Activated gamma-delta T cell treated with anti-CD3 and anti-CD28 coated beads, Interleukin-2, amount 50 U/mL, for 16 hours (primary cell): ENCODE measurements around the gene AOC3.
"Not testable (repeated sequence)": the region's sequence is repeated elsewhere in the genome, so short reads cannot be mapped to it uniquely, and the experiment has no call there.

Source experiments
- DNase-seq: peaks from one replicate; pipeline ENCODE4 v3.0.0-alpha.2; 2020; ENCODE audit warnings: low read depth

AOC3 gene

DNA sequence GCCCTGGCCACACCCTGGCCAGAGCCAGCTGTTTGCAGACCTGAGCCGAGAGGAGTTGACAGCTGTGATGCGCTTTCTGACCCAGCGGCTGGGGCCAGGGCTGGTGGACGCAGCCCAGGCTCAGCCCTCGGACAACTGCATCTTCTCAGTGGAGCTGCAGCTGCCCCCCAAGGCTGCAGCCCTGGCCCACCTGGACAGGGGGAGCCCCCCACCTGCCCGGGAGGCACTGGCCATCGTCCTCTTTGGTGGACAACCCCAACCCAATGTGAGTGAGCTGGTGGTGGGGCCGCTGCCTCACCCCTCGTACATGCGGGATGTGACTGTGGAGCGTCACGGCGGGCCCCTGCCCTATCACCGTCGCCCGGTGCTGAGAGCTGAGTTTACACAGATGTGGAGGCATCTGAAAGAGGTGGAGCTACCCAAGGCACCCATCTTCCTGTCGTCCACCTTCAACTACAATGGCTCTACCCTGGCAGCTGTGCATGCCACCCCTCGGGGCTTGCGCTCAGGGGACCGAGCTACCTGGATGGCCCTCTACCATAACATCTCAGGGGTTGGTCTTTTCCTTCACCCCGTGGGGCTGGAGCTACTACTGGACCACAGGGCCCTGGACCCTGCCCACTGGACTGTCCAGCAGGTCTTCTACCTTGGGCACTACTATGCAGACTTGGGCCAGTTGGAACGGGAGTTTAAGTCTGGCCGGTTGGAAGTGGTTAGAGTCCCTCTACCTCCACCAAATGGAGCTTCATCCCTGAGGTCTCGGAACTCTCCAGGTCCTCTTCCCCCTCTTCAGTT lies 6.0 kb upstream of the AOC3 start:
- no peak for DNase-seq

DNA sequence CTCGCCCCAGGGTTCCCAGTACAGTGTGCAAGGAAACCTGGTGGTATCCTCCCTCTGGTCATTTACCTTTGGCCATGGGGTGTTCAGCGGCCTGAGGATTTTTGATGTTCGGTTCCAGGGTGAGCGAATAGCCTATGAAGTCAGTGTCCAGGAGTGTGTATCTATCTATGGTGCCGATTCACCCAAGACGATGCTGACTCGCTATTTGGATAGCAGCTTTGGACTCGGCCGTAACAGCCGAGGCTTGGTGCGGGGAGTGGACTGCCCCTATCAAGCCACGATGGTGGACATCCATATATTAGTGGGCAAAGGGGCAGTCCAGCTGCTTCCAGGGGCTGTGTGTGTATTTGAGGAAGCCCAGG lies 5.5 kb upstream of the AOC3 start:
- no peak for DNase-seq

DNA sequence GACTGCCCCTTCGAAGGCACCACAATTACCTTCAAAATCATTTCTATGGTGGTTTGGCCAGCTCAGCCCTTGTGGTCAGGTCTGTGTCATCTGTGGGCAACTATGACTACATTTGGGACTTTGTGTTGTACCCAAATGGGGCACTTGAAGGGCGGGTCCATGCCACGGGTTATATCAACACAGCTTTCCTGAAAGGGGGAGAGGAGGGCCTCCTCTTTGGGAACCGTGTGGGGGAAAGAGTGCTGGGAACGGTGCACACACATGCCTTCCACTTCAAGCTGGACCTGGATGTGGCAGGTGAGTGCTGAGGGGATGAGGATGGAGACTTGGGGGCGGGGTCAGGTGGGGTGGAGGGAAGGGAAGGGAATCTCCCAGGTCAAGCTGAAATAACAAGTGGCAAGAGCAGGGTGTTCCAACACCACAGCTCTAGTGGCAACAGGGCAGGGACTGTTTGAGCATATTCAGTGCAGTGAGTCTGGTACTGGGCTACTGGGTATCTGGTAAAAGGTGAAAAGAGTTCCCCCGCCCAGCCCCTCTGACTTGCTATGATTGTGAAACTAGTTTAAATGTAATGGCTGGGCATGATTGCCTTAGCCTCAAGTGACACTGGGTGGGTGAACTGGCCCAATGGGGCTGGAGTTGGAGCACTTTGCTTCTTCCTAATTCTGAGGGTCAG lies 4.9 kb upstream of the AOC3 start:
- no peak for DNase-seq

DNA sequence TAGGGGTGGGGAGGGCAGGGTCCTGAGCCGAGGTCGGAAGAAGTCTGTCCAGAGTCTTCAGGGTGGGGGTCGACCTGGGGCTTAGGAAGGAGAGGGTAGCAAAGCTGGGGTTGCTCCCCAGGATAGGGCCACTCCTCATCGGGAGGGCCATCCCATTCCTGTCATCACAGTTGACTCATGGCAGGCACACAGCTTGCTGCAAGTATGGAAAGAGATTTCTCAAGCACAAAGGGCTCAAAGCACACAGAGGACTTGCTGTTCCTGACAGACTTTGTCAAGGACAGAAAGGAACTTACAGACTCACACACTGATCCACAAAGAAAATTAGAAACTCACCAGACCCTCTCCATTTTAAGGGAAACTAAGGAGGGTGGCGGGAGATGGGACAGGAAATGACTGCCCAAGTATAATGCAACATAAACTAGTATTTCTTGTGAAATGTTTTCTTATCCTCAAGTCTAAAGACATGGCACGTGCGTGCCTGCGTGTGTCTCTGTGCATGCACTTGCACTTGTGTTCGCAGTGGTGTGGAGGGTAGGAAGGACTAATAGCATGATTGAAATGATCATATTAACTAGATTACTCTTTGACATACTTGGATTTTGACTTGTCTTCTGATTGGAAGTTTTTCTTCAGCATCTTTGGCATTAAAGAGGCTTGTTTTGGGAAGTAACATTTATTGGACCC lies 4.3 kb upstream of the AOC3 start:
- no peak for DNase-seq

DNA sequence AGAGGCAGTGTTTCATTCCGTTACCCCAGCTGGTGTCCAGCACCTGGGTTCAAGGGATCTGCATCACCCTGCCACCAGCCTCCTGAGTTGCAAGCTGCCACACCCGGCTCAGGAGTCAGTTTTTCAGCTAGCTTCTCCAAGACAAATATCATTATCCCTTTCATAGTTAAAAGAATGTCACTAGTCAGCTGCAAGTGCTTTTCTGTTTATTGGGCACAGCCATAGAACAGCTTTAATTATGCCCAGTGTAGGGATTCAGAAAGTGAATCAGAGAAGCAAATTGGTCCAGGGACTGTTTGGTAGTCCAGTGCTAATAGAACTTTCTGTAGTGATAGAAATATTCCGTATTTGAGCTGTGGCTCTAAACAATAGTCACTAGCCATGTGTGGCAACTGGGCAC lies 2.9 kb upstream of the AOC3 start:
- no peak for DNase-seq

DNA sequence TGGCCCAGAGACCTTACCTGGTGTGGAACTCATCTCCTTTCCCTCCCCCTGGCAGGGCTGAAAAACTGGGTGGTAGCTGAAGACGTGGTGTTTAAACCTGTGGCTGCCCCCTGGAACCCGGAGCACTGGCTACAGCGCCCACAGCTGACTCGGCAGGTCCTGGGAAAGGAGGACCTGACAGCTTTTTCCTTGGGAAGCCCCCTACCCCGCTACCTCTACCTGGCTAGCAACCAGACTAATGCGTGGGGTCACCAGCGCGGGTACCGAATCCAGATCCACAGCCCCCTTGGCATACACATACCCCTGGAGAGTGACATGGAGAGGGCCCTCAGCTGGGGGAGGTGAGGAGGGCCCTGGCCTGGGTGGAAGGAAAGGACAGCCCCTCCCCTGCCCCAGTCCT lies 2.0 kb upstream of the AOC3 start:
- DNase-seq, result no peak

DNA sequence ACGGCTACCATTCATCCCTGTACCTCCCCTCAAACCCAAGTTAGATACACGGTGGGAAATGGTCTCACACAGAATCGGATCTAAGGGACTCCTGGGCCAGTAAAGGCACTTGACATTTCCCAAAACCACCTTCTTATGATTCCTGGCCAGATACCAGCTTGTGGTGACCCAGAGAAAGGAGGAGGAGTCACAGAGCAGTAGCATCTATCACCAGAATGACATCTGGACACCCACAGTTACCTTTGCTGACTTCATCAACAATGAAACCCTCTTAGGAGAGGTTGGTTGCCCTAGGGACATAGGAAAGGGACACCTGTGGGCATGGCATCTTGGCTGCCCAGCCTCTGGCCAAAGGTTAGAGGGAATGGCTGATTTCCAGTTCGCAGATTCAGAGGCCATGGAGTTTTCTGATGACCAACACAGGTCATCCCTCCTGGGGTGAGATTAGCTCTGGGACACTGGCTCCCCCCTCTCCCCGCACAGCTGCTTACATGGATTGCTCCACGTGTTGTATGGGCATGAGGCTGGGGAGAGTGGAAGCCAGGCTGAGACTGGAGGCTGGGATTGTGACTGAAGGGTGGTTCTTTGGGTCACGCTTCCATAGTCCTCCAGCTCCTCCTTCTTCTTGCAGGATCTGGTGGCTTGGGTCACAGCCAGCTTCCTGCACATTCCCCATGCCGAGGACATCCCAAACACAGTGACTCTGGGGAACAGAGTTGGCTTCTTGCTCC lies 1.4 kb upstream of the AOC3 start:
- DNase-seq, result no peak

DNA sequence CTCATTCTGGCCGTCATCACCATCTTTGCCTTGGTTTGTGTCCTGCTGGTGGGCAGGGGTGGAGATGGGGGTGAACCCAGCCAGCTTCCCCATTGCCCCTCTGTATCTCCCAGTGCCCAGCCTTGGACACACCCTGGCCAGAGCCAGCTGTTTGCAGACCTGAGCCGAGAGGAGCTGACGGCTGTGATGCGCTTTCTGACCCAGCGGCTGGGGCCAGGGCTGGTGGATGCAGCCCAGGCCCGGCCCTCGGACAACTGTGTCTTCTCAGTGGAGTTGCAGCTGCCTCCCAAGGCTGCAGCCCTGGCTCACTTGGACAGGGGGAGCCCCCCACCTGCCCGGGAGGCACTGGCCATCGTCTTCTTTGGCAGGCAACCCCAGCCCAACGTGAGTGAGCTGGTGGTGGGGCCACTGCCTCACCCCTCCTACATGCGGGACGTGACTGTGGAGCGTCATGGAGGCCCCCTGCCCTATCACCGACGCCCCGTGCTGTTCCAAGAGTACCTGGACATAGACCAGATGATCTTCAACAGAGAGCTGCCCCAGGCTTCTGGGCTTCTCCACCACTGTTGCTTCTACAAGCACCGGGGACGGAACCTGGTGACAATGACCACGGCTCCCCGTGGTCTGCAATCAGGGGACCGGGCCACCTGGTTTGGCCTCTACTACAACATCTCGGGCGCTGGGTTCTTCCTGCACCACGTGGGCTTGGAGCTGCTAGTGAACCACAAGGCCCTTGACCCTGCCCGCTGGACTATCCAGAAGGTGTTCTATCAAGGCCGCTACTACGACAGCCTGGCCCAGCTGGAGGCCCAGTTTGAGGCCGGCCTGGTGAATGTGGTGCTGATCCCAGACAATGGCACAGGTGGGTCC lies 607 bp downstream of the AOC3 start:
- DNase-seq, result not testable (repeated sequence)

DNA sequence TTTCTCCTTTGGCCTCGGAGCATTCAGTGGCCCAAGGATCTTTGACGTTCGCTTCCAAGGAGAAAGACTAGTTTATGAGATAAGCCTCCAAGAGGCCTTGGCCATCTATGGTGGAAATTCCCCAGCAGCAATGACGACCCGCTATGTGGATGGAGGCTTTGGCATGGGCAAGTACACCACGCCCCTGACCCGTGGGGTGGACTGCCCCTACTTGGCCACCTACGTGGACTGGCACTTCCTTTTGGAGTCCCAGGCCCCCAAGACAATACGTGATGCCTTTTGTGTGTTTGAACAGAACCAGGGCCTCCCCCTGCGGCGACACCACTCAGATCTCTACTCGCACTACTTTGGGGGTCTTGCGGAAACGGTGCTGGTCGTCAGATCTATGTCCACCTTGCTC lies 1.4 kb downstream of the AOC3 start:
- no peak for DNase-seq

DNA sequence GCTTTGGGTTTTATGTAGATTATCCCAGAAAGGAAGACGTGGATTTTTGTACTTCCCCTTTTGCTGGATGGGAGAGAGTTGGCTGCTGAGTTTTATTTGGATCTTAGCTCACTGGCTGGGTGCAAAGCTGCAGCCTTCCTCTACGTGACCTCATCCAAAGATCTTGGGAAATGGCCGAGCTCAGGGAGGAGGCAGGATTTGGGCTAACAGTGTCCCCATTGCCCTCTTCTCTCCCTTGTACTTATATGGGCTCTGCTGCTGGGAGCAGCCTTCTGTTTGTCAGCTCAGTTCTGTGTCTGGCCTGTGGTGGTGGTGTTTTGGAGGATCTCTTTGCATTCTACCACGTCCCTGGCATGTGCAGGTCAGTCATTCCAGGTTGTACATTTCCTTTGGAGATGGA lies 2.0 kb downstream of the AOC3 start:
- DNase-seq, result no peak

DNA sequence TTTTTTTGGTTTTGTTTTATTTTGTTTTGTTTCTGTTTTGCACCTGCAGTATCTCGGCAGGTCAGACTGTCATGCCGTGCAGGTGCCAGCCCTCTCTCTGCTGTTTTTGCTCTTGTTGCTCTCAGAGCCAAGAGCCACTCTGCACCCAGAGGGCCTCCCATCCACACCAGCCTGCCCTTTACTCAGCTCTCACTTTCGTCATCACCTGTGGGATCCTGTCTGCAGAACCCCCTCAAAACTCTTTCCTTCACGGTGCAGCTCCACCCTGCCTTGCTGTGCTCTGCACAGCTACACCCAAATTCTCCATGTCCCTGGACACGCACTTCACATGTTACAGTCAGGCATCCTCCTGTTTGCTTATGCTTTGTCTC lies 2.6 kb downstream of the AOC3 start:
- no peak for DNase-seq

DNA sequence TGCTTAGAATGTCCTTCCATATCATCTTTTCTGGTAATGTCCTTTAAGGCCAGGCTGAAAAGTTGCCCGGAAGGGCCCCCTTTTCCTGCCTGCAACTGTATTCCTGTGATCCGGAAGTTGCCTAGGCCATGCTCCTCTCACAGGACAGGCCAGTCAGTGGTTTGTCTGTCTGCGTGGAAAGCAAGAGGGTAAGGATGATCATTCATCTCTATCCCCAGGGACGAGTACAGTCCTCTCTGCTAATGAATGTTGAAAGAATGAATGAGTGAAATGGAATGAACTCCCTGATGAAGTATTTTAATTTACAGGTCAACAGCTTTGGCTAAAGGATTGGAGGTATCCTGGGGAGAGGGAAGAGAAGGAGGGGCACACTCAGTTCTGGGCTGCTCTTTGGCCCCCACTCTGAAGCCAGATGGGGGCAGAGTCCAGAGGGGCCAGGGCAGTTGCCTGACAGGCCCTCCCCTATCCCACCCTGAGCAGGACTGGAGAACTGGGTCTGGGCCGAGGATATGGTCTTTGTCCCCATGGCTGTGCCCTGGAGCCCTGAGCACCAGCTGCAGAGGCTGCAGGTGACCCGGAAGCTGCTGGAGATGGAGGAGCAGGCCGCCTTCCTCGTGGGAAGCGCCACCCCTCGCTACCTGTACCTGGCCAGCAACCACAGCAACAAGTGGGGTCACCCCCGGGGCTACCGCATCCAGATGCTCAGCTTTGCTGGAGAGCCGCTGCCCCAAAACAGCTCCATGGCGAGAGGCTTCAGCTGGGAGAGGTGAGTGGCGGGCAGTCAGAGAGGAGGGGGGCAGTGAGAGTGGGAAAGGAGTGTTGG lies 3.2 kb downstream of the AOC3 start:
- DNase-seq, result no peak

DNA sequence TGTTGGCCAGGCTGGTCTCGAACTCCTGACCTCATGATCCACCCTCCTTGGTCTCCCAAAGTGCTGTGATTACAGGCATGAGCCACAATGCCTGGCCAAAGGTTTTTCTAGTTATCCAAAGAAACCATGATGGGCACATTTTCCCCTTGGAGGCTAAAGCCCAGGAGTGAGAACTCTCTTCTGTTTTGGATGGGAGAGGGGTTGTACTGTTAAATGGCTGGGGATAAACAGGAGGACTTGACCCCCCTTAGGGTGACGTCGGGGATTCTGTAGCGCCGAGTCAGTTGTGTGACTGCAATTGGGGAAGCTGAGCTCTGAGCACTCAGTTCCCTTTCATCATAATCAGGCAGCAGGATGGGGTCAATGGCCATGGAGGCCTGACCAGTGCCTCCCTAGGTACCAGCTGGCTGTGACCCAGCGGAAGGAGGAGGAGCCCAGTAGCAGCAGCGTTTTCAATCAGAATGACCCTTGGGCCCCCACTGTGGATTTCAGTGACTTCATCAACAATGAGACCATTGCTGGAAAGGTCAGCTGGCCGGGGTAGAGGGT lies 4.1 kb downstream of the AOC3 start:
- DNase-seq, result no peak

DNA sequence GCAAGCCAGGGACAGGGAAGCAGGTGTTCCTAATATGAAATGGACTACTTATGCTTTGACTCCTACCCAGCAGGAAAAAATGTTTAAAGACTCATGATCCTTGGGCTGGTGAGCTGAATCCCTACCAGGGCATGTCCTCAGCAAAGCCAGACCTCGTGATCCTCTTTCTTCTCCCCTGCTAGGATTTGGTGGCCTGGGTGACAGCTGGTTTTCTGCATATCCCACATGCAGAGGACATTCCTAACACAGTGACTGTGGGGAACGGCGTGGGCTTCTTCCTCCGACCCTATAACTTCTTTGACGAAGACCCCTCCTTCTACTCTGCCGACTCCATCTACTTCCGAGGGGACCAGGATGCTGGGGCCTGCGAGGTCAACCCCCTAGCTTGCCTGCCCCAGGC lies 5.1 kb downstream of the AOC3 start:
- DNase-seq, result not testable (repeated sequence)

DNA sequence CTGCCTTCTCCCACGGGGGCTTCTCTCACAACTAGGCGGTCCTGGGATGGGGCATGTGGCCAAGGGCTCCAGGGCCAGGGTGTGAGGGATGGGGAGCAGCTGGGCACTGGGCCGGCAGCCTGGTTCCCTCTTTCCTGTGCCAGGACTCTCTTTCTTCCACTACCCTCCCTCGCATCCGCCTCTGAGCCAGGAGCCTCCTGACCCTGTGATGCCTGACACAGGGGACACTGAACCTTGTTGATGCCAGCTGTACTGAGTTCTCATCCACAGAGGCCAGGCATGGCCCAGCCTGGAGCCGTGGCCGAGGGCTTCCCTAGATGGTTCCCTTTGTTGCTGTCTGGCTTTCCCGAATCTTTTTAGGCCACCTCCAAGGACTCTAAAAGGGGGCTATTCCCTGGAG lies 5.5 kb downstream of the AOC3 start:
- not testable (repeated sequence) for DNase-seq

DNA sequence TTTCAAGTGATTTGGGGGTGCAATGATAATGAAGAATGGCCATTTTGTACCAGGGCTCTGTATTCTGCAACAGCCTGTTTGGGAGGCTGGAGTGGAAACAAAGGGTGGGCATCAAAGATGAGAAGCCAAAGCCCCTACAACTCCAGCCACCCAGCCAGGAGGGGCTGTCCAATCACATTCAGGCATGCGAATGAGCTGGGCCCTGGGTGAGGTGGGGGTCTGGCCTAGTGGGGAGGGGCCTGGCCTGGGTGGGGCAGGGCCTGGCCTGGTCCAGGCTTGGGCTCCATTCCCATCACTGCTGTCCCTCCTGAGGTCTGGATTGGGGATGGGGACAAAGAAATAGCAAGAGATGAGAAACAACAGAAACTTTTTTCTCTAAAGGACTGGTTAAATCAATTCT lies 6.4 kb downstream of the AOC3 start:
- DNase-seq, result no peak

DNA sequence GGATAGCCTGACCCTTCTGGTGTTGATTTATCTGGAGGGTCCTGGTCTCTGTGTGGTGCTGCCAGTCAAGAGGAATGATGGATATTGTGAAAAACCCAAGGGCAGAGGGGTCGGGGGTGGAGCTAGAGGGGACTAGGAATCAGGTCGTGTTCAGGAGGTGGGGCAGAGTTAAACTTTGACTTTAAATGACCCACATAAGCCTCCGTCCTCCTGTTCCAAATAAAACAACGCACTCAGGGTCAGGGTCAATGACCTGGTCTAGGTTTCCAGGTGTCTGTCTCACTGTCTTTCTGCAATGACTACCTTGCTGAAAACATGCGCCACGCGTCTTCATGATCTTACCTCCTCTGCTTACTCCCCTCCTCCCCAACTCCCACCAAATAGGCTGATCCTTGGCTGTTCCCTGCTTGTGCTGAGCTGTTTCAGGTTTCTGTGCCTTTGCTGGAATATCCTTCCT lies 14.7 kb downstream of the AOC3 start:
- no peak for DNase-seq

DNA sequence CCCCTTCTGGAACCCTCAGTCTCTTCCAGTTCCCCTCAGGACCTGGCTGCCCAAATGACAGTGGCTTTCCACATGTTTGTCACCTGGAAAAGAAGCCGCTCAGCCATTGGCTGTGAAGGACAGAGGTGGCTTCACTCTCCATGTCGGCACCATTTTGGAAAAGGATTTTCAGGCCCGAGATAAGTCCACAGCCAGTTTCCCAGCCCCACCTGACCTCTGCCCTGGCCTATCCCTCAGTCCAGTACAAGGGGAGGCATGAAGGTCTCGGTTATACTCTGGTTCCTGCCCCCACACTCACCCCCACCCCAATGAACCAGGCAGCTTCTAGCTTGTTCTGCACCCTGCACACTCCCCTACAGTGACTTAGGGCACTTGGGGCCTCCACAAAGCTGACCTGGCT lies 15.2 kb downstream of the AOC3 start:
- DNase-seq, result no peak

DNA sequence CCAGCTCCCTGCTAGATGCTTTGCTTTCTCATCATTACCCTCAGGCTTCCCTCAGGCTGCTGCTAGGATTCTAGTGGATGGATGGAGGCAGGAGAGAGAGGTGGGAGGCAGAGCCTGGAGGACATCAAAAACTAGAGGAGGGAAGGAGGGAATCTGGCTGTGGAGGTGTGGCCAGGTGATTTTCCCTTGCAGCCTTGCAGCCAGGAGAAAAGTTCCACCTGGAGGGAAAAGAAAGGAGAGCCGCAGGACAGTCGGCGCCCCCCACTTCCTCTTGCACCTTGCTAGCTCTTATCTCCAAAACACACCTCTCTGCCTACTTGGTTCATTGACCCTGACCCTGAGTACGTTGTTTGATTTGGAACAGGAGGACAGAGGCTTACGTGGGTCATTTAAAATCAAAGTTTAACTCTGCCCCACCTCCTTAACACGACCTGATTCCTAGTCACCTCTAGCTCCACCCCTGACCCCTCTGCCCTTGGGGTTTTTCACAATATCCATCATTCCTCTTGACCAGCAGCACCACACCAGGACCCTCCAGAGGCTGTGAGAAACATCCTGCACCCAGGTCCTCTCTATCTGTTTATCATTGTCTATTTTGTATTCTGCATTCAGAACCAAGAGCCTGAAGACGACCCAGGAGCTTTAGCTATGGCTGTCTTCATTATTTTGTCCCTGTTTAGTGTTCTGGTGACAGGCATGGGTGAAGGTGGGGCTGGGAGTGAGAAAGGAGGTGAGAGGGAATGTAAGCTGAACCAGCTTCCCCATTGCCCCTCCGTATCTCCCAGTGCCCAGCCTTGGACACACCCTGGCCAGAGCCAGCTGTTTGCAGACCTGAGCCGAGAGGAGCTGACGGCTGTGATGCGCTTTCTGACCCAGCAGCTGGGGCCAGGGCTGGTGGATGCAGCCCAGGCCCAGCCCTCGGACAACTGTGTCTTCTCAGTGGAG lies 15.9 kb downstream of the AOC3 start:
- no peak for DNase-seq
